ENCODE measurements around the gene RHEB. TPM values are rescaled to one million over a fixed set of nuclear protein-coding genes. Genes with fewer than 3 reads are reported as not detected.

RHEB gene
- total RNA-seq, 1 donor from 2014 or later, result 225 TPM

DNA sequence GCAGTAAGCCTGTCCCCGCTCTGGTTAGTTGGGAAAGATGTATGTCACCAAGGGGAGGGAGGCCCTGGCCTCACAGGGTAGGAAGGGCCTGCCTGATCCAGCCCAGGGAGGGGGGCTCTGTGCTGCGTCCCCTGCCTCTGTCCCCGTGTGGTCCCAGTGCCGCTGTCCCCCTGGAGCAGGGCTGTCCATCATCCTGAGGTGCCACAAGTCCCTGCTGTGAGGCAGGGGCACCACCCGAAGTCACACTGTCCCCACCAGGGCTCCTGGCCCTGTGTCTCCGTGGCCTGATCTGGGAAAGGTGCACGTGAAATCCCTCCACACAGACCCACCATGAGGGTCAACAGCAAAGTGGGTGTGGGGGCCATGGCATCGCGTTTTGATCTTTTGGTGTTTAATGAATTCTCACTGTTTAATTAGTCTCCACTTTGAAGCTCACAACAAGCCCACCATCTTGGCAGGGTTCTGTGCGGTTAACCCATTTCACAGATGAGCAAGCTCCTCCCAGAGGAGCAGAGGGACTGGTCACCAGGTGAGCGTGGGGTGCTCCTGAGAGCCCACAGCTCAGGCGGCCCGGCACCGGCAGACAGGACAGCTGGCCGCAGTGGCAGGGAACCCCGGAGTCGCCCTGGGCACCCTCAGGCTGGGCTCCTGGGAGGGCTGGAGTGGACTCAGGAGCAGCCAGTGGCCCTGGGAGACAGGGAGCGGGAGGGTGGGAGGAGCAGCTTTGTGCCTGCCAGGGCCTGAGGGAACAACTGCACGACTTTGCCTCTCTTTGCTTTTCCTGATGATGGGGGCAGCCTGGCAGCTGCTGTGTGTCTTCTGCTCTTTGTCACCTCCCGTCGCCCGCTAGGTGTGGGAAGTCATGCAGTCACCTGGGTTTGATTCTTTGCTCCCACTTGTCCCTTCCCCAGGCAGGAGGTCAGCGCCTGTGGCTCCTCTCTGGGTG lies 67.8 kb downstream of the RHEB start:
- Mint-ChIP-seq H3K4me3 (no peak overlapping the region), H3K9me3 (no peaks in the 10 kb centered on the region), H3K27ac (peak overlapping the region; percentile 28), H3K4me1 (peaks cover 15% of the 10 kb centered on the region), H3K27me3 (ENCODE audit: insufficient read depth, low read depth) (peaks cover 9% of the 10 kb centered on the region), H3K36me3 (no peaks in the 10 kb centered on the region)
- peaks cover 12% of the 10 kb centered on the region for H3K4me1 ChIP-seq
- no peak for DNase-seq (ENCODE audit: low spot score)
- no peaks in the 10 kb centered on the region for H3K79me2 ChIP-seq (ENCODE audit: low read depth)
- no peak overlapping the region for H3K4me2 ChIP-seq
- no peaks in the 10 kb centered on the region for H3K9me3 ChIP-seq (ENCODE audit: low read depth)
- peaks cover 1% of the 10 kb centered on the region for H3F3A ChIP-seq (ENCODE audit: low read depth)
- no peaks in the 10 kb centered on the region for H3K36me3 ChIP-seq
- H3K4me3 ChIP-seq, result no peak overlapping the region
- H3K9ac ChIP-seq, result no peak overlapping the region
- TF ChIP-seq EZH2 (IDR thresholded peaks at IDR 0.05) (no peak), EZH2phosphoT487 (IDR thresholded peaks at IDR 0.05) (no peak)
- TF ChIP-seq, protein P1, sequence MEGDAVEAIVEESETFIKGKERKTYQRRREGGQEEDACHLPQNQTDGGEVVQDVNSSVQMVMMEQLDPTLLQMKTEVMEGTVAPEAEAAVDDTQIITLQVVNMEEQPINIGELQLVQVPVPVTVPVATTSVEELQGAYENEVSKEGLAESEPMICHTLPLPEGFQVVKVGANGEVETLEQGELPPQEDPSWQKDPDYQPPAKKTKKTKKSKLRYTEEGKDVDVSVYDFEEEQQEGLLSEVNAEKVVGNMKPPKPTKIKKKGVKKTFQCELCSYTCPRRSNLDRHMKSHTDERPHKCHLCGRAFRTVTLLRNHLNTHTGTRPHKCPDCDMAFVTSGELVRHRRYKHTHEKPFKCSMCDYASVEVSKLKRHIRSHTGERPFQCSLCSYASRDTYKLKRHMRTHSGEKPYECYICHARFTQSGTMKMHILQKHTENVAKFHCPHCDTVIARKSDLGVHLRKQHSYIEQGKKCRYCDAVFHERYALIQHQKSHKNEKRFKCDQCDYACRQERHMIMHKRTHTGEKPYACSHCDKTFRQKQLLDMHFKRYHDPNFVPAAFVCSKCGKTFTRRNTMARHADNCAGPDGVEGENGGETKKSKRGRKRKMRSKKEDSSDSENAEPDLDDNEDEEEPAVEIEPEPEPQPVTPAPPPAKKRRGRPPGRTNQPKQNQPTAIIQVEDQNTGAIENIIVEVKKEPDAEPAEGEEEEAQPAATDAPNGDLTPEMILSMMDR (IDR thresholded peaks at IDR 0.05), result no peak
- H3K27me3 ChIP-seq, result peaks cover 17% of the 10 kb centered on the region
- no peaks in the 10 kb centered on the region for H4K20me1 ChIP-seq (ENCODE audit: low read depth)
- no peak overlapping the region for H3K27ac ChIP-seq
- no peak overlapping the region for H2AFZ ChIP-seq (replicated peaks)

DNA sequence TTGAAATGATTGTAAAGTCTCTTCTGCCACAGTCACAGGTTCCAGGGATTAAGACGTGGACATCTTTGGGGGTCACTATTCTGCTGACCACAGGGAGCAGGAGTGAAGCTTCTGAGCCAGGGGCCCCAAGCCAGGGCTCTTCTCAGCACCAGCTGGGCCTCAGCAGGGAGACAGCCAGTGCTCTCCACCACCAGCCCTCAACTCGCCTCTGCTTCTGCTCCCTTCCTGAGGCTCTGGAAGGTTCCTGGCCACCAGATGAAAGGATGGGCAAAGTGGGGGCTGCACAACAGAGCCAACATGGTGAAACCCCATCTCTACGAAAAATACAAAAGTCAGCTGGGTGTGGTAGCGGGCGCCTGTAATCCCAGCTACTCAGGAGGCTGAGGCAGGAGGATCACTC lies 68.5 kb downstream of the RHEB start:
- Mint-ChIP-seq H3K9me3 (no peaks in the 10 kb centered on the region), H3K27me3 (ENCODE audit: insufficient read depth, low read depth) (peaks cover 8% of the 10 kb centered on the region), H3K36me3 (no peaks in the 10 kb centered on the region), H3K4me1 (peaks cover 15% of the 10 kb centered on the region), H3K4me3 (no peak overlapping the region), H3K27ac (no peak overlapping the region)
- Histone ChIP-seq H3K27ac (no peak overlapping the region), H3K4me1 (peaks cover 8% of the 10 kb centered on the region), H2AFZ (replicated peaks) (no peak overlapping the region), H3K9ac (no peak overlapping the region), H3K36me3 (no peaks in the 10 kb centered on the region), H4K20me1 (ENCODE audit: low read depth) (no peaks in the 10 kb centered on the region), H3K79me2 (ENCODE audit: low read depth) (no peaks in the 10 kb centered on the region), H3K27me3 (peaks cover 24% of the 10 kb centered on the region), H3K9me3 (ENCODE audit: low read depth) (no peaks in the 10 kb centered on the region), H3K4me2 (no peak overlapping the region), H3F3A (ENCODE audit: low read depth) (no peaks in the 10 kb centered on the region), H3K4me3 (no peak overlapping the region)
- TF ChIP-seq EZH2 (IDR thresholded peaks at IDR 0.05) (no peak), EZH2phosphoT487 (IDR thresholded peaks at IDR 0.05) (no peak)
- TF ChIP-seq, protein P1 (IDR thresholded peaks at IDR 0.05), result no peak
- DNase-seq (ENCODE audit: low spot score), result no peak

DNA sequence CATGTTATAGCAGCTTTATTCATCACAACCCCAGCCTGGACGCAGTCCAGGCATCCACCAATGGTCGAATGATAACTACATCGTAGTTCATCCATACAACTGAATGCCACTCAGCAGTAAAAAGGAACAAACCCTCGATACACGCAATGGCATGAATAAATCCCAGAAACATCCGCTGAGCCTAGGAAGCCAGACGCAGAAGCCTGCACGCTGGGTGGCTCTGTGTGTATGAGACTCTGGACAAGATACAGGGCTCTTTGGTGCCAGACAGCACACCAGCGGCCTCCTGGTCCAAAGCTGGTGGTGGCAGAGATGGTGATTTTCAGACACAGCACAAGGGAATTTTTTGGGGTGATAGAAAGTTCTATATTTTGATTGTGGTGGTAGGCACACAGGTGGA lies 69.7 kb downstream of the RHEB start:
- no peak overlapping the region for H3K27ac Mint-ChIP-seq
- H3K4me1 Mint-ChIP-seq, result peaks cover 15% of the 10 kb centered on the region
- Histone ChIP-seq H3K9me3 (ENCODE audit: low read depth) (no peaks in the 10 kb centered on the region), H3K4me1 (peaks cover 8% of the 10 kb centered on the region), H4K20me1 (ENCODE audit: low read depth) (no peaks in the 10 kb centered on the region), H3K27me3 (peaks cover 31% of the 10 kb centered on the region), H3K79me2 (ENCODE audit: low read depth) (no peaks in the 10 kb centered on the region), H2AFZ (replicated peaks) (no peak overlapping the region), H3K4me3 (no peak overlapping the region), H3K4me2 (no peak overlapping the region), H3K27ac (no peak overlapping the region), H3F3A (ENCODE audit: low read depth) (no peaks in the 10 kb centered on the region), H3K36me3 (no peaks in the 10 kb centered on the region), H3K9ac (no peak overlapping the region)
- no peaks in the 10 kb centered on the region for H3K36me3 Mint-ChIP-seq
- DNase-seq (ENCODE audit: low spot score), result no peak
- no peaks in the 10 kb centered on the region for H3K9me3 Mint-ChIP-seq
- no peak overlapping the region for H3K4me3 Mint-ChIP-seq
- H3K27me3 Mint-ChIP-seq (ENCODE audit: insufficient read depth, low read depth), result peaks cover 4% of the 10 kb centered on the region
- TF ChIP-seq EZH2phosphoT487 (IDR thresholded peaks at IDR 0.05) (no peak), EZH2 (IDR thresholded peaks at IDR 0.05) (no peak)
- TF ChIP-seq, protein P1 (IDR thresholded peaks at IDR 0.05), result no peak
